Superior temporal gyrus (tissue), 1 donor: ENCODE results near the gene IFIT3.
A peak's percentile ranks its signal among the peaks of the same experiment; 100 is the strongest.

Source experiments
- DNase-seq: peaks from one replicate; pipeline ENCODE4 v3.0.0-alpha.2; 2016; ENCODE audit errors: extremely low spot score

Gene IFIT3

DNA sequence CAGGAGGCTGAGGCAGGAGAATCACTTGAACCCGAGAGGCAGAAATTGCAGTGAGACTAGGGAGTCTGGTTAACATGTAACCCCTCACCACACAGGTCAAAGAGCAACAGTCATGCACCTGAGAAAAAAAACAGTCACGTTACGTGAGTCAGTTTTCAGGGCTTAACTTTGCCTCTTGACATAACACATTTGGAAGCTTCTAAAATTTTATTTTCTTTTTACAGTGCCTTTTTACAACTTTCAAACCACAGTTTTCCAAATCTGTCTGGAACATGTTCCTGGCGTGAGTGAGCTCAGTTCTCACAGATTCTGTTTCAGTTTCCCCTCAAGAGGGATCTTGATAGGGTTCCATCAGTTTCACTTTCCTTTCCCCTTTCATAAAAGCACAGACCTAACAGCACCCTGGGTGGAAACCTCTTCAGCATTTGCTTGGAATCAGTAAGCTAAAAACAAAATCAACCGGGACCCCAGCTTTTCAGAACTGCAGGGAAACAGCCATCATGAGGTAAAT lies 4.4 kb downstream of the IFIT3 start:
- peak; percentile 80 for DNase-seq

DNA sequence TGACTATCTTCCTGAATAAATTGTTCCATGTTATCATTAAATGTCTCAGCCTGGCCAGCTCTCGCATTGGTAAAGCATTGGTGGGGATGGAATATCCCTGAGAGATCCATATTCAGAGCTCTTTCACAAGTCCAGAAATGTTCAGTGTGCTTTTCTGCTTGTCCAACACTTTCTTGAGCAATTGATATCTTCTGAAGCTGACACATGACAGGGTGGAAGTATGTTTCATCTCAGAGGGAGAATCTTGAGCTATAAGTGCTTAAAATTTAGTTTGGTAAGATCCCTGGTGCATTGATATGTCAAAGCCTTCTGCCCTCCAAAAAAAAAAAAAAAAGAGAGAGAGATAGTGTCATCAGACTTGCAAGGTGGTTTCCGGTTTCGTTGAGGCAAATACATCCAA lies 7.4 kb downstream of the IFIT3 start:
- no peak for DNase-seq

DNA sequence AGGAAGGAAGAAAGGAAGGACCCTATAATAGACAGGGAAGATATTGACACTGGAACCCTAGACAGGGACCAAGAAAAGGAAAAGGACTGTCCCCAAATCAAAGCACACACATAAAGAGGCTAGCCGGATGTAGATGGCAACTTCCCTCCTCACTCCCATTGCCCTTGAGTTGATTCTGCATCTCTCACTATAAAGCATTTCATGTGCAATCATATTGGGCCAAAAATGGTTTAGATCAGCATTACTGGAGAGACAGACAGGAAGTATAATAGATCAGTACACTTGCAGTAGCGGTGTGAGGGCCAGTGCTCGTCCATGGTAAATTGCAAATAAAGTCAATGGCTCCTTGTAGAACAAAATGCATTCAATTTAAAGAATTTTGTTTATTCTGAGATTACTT lies 8.4 kb downstream of the IFIT3 start:
- no peak for DNase-seq

DNA sequence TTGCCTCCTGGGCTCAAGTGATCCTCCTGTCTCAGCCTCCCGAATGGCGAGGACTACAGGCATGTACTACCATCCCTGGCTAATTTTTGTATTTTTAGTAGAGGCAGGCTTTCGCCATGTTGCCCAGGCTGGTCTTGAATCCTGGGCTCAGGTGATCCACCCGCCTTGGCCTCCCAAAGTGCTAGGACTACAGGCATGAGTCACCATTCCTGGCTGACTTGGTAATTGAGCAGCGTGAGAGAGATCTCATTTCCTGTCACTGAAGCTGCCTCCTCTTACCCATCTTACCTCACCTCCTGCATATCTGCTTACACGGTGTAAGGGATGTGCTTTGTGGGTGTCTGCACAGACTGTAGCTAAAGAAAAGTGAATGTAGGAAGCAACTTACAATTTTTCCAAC lies 9.7 kb downstream of the IFIT3 start:
- DNase-seq: no peak

DNA sequence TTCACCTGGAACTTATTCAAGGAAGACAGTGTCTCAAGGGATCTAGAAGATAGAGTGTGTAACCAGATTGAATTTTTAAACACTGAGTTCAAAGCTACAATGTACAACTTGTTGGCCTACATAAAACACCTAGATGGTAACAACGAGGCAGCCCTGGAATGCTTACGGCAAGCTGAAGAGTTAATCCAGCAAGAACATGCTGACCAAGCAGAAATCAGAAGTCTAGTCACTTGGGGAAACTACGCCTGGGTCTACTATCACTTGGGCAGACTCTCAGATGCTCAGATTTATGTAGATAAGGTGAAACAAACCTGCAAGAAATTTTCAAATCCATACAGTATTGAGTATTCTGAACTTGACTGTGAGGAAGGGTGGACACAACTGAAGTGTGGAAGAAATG lies 10.9 kb downstream of the IFIT3 start:
- no peak for DNase-seq

DNA sequence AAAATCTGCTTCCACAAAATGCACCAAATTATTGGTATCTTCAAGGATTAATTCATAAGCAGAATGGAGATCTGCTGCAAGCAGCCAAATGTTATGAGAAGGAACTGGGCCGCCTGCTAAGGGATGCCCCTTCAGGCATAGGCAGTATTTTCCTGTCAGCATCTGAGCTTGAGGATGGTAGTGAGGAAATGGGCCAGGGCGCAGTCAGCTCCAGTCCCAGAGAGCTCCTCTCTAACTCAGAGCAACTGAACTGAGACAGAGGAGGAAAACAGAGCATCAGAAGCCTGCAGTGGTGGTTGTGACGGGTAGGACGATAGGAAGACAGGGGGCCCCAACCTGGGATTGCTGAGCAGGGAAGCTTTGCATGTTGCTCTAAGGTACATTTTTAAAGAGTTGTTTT lies 12.1 kb downstream of the IFIT3 start:
- no peak for DNase-seq

DNA sequence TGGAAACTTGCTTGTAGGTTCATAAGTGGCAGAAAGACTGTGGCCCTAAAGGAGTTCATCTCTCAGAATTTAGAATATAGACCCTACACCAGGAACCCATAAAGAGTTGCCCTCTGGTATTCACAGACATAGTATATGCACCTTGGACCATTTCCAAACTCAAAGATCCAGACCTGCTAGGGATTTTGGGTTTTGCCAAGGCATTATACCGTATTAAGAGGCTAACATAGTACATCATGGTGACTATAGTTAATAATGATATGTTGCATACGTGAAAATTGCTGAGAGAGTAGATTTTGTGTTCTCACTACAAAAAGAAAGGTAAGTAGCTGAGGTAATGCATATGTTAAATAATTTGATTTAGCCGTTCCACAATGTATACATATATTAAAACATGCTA lies 13.9 kb downstream of the IFIT3 start:
- no peak for DNase-seq

DNA sequence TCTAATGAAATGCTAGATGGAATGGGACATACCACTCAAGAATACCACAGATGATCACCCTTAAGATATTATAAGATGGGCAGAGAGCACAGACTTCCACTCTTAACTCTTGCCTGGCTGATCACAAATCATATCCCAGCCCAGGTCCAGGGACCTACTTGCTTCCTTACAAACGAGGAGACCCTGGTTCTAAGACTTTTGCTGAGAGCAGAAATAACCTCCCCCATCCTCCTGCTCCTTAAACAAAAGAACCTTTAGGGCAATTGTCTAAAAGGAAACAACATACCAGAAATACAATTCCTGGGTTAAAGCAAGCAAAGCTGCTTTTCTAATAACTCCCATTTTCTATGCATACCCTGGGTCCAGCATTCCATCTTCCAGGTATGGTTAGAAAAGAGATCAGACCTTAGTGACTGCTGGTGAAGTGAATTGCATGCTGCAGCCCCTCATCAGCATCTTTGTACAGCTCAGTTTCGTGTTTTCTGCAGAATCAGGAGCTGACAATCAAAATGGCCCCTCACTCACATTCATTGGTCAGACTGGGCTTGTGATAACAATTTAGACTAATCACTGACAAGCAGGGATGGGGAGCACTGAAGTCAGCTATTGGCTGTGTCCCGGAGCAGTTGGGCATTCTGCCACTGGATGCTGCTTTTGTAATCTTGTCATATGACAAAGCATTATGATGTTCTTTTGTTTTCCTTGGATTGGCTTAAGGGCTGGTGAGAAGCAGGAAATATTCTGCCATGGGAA lies 14.6 kb downstream of the IFIT3 start:
- DNase-seq: peak; percentile 99

DNA sequence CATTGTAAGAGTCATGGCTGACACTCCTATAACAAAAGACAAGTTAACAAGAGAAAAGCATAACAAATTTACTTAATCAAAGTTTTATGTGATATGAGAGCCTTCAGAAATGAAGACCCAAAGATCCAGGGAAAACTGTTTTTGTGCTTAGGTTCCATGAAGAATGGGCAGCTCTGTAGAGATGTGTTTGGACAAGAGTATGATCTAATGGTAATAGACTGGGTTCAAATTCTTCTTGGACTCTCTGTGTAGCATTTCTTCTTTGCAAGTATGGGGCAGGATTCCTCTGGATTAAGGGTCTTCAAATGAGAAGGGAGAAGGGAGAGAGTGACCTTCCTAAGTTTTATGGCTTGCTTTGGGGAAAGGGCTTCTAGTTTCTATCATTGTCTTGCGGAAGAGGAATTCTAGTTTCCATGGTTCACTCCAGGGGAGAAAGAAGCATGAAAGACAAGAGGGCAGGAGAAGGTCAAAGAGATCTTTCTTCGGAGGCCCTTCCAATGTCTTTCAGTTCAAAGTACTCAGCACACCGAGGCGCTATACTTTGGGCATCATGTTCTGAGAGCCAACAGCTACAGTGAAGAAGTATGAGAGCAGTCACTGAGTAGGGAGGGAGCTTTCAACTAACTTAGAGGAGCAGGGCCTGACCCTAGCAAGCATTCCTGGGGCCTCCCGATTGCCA lies 15.4 kb downstream of the IFIT3 start:
- DNase-seq: no peak

DNA sequence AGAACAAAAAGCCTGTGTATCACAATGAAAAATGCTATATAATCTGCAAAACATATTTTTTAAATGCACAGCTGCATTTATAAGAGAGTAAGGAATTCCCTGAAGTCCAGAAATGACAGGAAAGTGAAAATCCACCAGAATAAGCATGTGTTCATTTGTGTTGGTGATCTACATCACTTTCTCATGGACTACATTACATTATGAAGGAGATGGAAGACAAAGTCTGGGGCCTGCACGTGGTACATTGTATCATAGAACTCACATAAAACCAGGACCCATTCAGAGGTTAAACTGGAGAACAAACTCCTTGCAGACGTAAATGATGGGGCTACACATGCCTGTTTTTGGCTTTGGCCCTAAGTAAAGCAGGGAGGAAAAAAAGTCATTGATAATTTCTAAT lies 16.4 kb downstream of the IFIT3 start:
- peak; percentile 21 for DNase-seq

DNA sequence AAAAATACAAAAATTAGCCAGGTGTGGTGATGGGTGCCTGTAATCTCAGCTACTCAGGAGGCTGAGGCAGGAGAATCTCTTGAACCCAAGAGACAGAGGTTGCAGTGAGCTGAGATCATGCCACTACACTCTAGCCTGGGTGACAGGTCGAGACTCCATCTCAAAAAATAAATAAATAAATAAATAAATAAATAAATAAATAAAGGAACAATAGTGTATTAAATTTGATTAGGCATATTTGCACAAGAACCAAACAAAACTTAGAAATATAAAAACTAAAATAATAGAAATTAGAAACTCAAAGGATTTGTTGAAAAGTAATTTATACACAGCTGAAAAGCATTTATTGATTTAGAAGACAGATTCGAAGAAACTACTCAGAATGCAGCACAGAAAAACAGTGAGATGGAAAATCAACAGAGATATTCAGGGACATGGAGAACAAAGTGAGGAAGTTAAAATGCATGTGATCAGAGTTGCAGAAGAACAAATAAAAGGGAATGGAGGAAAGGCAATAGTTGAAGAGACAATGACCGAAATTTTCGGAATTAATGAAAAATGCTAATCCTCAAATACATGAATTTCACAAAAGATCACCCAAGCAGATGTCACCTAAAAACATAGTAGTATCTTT lies 17.7 kb downstream of the IFIT3 start:
- DNase-seq: peak; percentile 14

DNA sequence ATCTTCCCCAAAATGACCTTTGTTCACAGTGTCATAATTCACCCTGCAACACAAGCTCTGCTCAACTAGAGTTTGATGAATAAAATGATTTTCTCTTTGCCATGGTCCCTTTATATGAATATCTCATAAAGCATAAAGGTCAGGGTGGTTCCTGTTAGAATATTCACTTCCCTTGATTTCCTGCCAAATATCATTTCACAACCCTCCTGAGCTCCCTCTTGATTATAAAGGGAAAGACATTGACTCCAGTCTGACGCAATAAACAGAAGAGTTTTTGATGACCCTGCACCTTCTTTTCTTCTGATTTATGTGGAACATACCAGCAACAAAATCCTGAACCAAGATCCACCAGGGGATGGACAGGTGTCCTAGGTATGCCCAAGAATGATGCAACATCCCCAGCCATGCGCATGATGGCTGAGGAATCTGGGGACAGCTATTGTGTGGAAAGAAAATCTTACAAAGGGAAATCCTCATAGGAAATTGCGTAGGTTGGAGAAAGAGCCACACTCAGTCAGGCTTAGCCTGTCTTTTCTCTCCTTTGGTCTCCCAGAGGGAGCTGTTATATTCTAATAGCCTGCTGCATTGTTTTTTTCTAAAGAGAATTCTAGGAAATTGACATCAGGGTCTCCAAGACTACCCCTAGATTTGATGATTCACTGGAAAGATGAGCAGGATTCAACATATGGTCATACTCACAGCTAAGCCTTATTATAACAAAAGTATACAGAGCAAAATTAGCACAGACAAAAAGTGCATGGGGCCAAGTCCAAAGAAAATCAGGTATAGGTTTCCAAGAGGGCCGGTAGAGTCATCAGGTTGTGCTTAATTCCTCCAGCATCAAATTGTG lies 18.8 kb downstream of the IFIT3 start:
- DNase-seq: peak; percentile 13

DNA sequence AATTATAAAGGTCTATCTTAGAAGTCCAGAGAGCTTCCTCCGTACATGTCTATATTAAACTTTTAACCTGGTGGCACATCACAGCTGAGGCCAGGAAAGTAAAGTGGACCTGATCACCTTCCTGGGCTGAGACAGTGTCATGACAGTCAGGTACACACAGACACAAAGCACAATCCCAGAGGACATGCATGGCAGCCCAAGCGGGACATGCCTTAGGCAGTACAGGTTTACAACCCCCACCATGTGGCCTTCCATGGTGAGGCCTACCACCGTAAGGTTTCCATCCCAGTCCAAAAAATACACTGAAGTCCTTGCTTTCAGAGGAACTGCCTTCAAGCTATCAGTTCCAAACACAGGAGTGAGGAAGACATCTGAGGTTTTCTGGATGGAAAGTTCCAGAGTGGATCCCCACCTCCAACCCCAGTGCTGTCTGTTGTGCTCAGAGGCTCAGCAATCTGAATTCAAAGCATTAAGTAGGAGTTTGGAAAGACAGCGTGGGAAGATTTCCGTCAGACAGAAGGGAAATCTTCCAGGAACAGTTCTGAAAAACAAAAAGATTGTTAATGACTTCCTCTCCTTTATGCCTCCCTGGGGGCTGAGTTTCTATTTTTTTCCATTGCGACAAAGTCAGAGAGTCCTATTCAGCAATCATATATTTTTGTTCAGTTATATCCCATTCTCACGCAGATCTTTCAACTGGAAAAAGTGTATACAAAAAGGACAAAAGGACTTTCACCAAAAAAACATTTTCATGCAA lies 20.1 kb downstream of the IFIT3 start:
- peak; percentile 44 for DNase-seq

DNA sequence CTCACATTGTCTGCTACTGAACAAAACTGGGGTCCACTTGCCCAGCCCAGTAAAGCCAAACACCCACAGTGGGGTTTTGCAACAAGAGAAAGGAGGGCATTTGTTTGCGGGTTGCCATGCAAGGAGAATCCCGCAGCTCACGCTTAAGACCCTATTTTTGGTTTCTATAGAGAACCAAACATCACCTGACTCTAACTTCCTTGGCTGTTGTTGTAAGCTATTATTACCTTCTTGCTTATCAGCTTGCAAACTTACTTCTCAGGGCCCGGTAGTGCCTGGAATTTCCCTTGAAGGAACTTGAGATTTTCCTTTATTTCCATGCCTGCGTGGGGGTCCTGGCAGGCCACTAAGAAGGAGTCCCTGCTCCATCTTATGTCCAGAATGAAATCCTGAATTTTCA lies 20.7 kb downstream of the IFIT3 start:
- DNase-seq: peak; percentile 15

DNA sequence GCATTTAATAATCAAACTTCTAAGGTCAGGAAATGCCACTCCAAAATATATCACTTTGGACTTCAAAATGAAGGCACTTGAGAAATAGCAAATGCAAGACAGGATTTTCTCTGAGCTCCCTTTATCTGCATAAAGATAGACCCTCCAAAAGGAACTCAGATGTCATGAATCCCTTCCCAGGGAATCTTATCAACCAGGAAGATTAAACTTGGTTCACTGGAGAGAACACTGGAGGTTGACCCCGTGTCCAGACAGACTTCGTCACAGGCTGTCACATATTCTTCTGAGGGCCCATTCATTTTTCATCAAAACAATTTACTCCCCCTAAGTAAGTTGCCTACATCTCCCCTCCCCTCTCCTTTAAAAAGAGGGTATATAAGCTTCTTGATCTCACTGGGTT lies 21.2 kb downstream of the IFIT3 start:
- DNase-seq: no peak

DNA sequence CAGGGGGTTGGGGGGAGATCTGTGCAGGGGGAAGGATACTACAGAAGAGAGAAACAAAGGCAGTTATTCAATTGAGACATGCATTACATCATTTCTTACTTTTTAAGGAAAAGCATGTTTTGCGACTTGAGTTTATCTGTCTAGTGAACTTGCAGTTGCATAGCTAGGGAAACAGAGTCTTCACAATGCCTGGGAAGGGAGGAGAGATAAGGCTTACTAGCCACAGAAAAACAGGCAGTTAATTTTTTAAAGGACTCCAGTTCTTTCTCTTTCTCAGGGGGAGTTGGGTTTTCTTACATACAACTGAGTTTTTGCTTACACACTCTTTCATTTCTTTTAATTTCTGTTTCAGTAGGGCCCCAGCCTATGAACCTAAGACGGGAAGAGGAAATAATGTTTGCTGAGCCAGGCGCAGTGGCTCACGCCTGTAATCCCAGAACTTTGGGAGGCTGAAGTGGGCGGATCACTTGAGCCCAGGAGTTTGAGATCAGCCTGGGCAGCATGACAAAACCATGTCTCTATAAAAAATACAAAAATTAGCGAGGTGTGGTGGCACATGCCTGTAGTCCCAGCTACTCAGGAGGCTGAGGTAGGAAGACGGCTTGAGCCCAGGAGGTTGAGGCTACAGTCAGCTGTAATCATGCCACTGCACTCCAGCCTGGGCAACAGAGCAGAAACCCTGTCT lies 23.0 kb downstream of the IFIT3 start:
- DNase-seq: peak; percentile 23

DNA sequence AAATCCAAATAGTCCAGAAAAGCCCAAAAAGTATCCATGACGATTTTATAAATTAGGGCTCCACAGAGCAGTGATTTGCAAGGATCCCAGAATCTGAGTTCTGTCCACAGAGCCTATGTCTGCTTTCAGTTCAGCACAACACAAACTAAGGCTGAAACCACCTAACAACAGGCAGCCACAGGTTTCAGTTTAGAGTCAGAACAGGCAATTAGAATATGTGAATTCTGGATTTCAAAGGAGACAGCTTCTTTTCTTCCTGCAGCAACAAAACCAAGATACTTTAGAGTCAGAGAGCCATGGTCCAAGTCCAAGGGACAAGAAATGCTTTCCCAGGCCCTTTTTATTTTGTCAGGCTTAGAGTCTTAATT lies 23.6 kb downstream of the IFIT3 start:
- peak; percentile 64 for DNase-seq

DNA sequence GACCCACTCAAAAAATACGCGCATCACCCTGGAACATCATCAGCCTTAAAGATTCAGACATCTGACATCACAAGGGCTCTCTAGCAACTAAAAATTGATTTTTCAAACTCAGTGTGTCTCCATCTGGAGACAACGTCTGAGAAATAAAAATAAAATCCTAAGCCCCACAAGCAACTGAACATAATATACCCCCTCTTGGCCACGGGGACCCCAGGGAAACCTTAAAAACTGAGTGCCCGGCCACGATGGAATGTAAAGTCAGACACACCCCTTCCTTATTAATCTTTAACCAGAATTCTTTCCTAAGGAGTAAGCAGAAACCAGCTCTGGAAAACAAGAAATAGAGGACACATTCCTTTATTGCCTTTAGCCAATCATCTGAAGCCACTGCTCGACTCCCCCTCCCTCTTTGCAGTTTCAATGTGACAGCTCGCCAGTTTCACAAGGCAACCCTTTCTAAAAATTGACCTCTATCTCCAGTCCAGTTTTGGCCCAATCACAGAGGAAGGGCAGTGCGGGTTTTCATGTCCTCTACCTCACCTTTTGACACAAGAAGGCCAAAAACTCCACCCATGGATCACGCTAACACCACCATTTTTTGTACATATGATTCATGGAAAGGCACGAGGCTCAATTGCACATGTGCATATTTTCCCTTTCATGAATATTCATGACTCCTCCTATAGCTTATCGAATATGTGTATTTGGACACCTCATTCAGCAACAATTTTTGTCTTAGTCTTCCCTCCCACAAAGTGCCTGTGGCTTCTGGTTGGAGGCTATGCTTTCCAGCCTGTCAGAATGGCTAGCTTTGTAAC lies 24.2 kb downstream of the IFIT3 start:
- DNase-seq: peak; percentile 29

DNA sequence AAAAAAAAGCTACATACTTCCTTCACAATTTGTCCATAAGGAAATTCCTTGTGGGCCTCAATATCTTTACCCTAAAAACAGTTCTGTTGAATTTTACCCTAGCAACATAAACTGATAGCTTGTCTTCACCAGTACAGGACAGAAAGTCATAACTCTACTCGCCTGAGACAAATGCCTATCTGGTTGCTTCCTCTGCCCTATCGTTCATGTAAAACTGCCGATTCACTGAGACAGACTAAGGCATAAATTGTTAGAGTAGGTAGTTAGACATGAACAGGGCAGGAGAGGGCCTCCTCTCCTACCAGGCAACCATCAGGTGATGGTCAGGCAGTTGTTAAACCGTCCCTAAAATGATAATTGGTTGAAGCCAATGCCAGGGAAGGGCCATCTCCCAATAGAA lies 25.0 kb downstream of the IFIT3 start:
- no peak for DNase-seq

DNA sequence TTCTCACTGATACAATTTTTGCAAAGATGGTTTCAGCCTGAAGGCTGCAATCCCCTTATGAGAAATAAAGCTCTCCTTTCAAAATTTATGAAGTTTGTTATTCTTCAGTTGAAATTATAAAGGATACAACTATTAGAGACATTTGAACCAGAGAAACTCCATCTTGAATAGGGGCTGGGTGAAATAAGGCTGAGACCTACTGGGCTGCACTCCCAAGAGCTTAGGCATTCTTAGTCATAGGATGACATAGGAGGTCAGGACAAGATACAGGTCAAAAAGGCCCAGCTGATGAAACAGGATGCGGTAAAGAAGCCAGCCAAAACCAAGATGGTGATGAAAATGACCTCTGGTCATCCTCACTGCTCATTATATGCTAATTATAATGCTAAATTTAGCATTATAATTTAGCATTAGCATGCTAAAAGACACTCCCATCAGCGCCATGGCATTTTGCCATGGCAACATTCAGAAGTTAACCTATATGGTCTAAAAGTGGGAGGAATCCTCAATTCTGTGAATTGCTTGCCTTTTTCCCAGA lies 27.7 kb downstream of the IFIT3 start:
- DNase-seq: no peak
